ENCODE measurements around the gene PLA2G4B.

The PLA2G4B gene

DNA sequence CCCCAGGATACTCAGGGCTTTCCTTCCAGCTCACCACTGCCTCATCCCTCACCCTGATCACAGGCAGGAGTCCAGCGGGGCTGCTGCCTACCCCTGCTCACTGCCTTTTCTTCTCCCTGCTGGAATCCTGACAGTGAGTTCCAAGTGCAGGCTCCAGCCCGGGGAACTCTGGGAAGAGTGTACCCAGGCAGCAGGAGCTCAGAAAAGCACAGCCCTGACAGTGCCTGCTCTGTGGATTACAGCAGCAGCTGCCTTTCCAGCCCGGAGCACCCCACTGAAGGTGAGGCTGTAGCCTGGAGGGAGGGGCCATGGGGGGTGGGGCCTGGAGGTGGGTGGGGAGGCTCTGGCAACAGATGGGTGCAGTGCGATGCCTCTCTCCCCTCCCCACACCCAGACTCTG lies 16.8 kb upstream of the PLA2G4B start:
- Histone ChIP-seq H3K4me3 (ENCODE audit: severe bottlenecking) (no peak overlapping the region), H3K36me3 (ENCODE audit: low read depth) (peaks cover 74% of the 10 kb centered on the region)

DNA sequence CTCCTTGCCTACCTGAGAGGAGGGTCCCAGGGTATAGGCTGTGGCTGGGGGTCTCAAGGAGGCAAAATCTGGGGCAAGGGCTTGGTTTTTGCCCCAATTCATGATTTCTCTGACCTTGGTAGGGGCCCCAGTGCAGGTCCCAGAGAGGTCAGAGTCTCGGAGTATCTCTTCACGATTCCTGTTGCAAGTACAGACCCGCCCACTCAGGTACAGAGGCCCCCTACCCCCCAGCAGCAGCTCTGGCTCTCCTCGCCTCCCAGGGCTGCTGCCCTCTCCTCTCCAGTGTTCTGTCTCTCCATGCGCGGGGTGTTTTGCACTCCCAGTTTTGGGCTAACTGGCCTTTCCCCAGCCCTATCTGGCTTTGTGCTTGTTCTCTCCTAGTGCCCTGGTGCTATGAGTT lies 16.2 kb upstream of the PLA2G4B start:
- no peak overlapping the region for H3K27ac ChIP-seq (ENCODE audit: poor library complexity, severe bottlenecking)
- peaks cover 68% of the 10 kb centered on the region for H3K36me3 ChIP-seq (ENCODE audit: low read depth)
- no peaks in the 10 kb centered on the region for H3K9me3 ChIP-seq (ENCODE audit: severe bottlenecking)
- H3K4me1 ChIP-seq (ENCODE audit: insufficient read depth, poor library complexity, severe bottlenecking) = peaks cover 3% of the 10 kb centered on the region
- H3K4me3 ChIP-seq (ENCODE audit: severe bottlenecking) = no peak overlapping the region
- TF ChIP-seq, protein P1, sequence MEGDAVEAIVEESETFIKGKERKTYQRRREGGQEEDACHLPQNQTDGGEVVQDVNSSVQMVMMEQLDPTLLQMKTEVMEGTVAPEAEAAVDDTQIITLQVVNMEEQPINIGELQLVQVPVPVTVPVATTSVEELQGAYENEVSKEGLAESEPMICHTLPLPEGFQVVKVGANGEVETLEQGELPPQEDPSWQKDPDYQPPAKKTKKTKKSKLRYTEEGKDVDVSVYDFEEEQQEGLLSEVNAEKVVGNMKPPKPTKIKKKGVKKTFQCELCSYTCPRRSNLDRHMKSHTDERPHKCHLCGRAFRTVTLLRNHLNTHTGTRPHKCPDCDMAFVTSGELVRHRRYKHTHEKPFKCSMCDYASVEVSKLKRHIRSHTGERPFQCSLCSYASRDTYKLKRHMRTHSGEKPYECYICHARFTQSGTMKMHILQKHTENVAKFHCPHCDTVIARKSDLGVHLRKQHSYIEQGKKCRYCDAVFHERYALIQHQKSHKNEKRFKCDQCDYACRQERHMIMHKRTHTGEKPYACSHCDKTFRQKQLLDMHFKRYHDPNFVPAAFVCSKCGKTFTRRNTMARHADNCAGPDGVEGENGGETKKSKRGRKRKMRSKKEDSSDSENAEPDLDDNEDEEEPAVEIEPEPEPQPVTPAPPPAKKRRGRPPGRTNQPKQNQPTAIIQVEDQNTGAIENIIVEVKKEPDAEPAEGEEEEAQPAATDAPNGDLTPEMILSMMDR (IDR thresholded peaks at IDR 0.05; ENCODE audit: poor library complexity, severe bottlenecking) = no peak
- DNase-seq (ENCODE audit: low spot score) = no peak
- no peak for ATAC-seq (ENCODE audit: low read depth)
- H3K27me3 ChIP-seq (ENCODE audit: insufficient read depth, poor library complexity, severe bottlenecking) = no peaks in the 10 kb centered on the region

More for the DNA sequence above, 16.8 kb upstream of the PLA2G4B start:
- H3K4me1 ChIP-seq (ENCODE audit: insufficient read depth, poor library complexity, severe bottlenecking) = peaks cover 3% of the 10 kb centered on the region
- H3K27ac ChIP-seq (ENCODE audit: poor library complexity, severe bottlenecking) = no peak overlapping the region
- DNase-seq (ENCODE audit: low spot score) (peak; percentile 72), ATAC-seq (ENCODE audit: low read depth) (no peak)
- no peaks in the 10 kb centered on the region for H3K9me3 ChIP-seq (ENCODE audit: severe bottlenecking)
- no peaks in the 10 kb centered on the region for H3K27me3 ChIP-seq (ENCODE audit: insufficient read depth, poor library complexity, severe bottlenecking)
- TF ChIP-seq, protein P1 (IDR thresholded peaks at IDR 0.05; ENCODE audit: poor library complexity, severe bottlenecking) = no peak

DNA sequence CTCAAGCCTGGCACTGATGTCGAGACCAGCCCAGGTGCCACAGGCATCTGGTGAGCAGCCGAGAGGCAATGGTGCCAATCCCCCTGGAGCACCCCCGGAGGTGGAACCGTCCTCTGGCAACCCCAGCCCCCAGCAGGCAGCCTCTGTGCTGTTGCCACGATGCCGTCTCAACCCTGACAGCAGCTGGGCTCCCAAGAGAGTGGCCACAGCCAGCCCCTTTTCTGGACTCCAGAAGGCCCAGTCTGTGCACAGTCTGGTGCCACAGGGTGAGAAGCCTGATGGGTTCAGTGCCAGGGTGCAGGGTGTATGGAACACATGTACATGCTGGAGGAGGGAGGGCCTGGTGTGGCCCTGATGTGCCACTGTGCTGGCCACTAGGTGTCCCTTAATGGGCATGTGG lies 15.7 kb upstream of the PLA2G4B start:
- Histone ChIP-seq H3K27me3 (ENCODE audit: insufficient read depth, poor library complexity, severe bottlenecking) (no peaks in the 10 kb centered on the region), H3K4me1 (ENCODE audit: insufficient read depth, poor library complexity, severe bottlenecking) (peaks cover 3% of the 10 kb centered on the region), H3K9me3 (ENCODE audit: severe bottlenecking) (no peaks in the 10 kb centered on the region), H3K4me3 (ENCODE audit: severe bottlenecking) (no peak overlapping the region), H3K27ac (ENCODE audit: poor library complexity, severe bottlenecking) (no peak overlapping the region), H3K36me3 (ENCODE audit: low read depth) (peaks cover 63% of the 10 kb centered on the region)
- TF ChIP-seq, protein P1 (IDR thresholded peaks at IDR 0.05; ENCODE audit: poor library complexity, severe bottlenecking) = no peak
- no peak for ATAC-seq (ENCODE audit: low read depth)
- no peak for DNase-seq (ENCODE audit: low spot score)

GRCh38 chr15:41823502-41823901 lies 15.1 kb upstream of the PLA2G4B start:
- peaks cover 3% of the 10 kb centered on the region for H3K4me1 ChIP-seq (ENCODE audit: insufficient read depth, poor library complexity, severe bottlenecking)
- H3K27me3 ChIP-seq (ENCODE audit: insufficient read depth, poor library complexity, severe bottlenecking) = no peaks in the 10 kb centered on the region
- no peak overlapping the region for H3K4me3 ChIP-seq (ENCODE audit: severe bottlenecking)
- TF ChIP-seq, protein P1 (IDR thresholded peaks at IDR 0.05; ENCODE audit: poor library complexity, severe bottlenecking) = no peak
- no peak overlapping the region for H3K27ac ChIP-seq (ENCODE audit: poor library complexity, severe bottlenecking)
- H3K9me3 ChIP-seq (ENCODE audit: severe bottlenecking) = no peaks in the 10 kb centered on the region
- DNase-seq (ENCODE audit: low spot score) = no peak
- H3K36me3 ChIP-seq (ENCODE audit: low read depth) = peaks cover 57% of the 10 kb centered on the region
- no peak for ATAC-seq (ENCODE audit: low read depth)

- Histone ChIP-seq H3K4me1 (ENCODE audit: insufficient read depth, poor library complexity, severe bottlenecking) (peaks cover 8% of the 10 kb centered on the region), H3K27me3 (ENCODE audit: insufficient read depth, poor library complexity, severe bottlenecking) (no peaks in the 10 kb centered on the region), H3K9me3 (ENCODE audit: severe bottlenecking) (no peaks in the 10 kb centered on the region), H3K4me3 (ENCODE audit: severe bottlenecking) (no peak overlapping the region), H3K36me3 (ENCODE audit: low read depth) (peaks cover 50% of the 10 kb centered on the region), H3K27ac (ENCODE audit: poor library complexity, severe bottlenecking) (no peak overlapping the region)
- ATAC-seq (ENCODE audit: low read depth) (no peak), DNase-seq (ENCODE audit: low spot score) (no peak)
- TF ChIP-seq, protein P1 (IDR thresholded peaks at IDR 0.05; ENCODE audit: poor library complexity, severe bottlenecking) = no peak
Observed at GRCh38 chr15:41824062-41824745, 14.4 kb upstream of the PLA2G4B start.

Data from RWPE2 (cell line).